Effector CD8-positive, alpha-beta T cell (primary cell): ENCODE results near the gene AARS1.
"Not testable (repeated sequence)": the region's sequence is repeated elsewhere in the genome, so short reads cannot be mapped to it uniquely, and the experiment has no call there.

Experiments used
- DNase-seq: peaks from one replicate; lab custom pipeline; 2025; lab: John Stamatoyannopoulos, UW

AARS1 gene

GRCh38 chr16:70224645-70225044 lies 64.7 kb downstream of the AARS1 start:
- DNase-seq: not testable (repeated sequence)

- DNase-seq: not testable (repeated sequence)
Observed at GRCh38 chr16:70223971-70224513, 65.3 kb downstream of the AARS1 start.

GRCh38 chr16:70223216-70223615 lies 66.1 kb downstream of the AARS1 start:
- not testable (repeated sequence) for DNase-seq

- DNase-seq: not testable (repeated sequence)
Observed at GRCh38 chr16:70222574-70222973, 66.7 kb downstream of the AARS1 start.

- not testable (repeated sequence) for DNase-seq
Observed at GRCh38 chr16:70218586-70218985, 70.7 kb downstream of the AARS1 start.

- DNase-seq: not testable (repeated sequence)
Observed at GRCh38 chr16:70206382-70206781, 82.9 kb downstream of the AARS1 start.

GRCh38 chr16:70204668-70205405 lies 84.5 kb downstream of the AARS1 start:
- not testable (repeated sequence) for DNase-seq

GRCh38 chr16:70204010-70204409 lies 85.3 kb downstream of the AARS1 start:
- DNase-seq: not testable (repeated sequence)

- not testable (repeated sequence) for DNase-seq
Observed at GRCh38 chr16:70203508-70203907, 85.8 kb downstream of the AARS1 start.
